K562 (cell line): ENCODE data around the gene NRM. TPM values are rescaled to one million over a fixed set of nuclear protein-coding genes. Genes with fewer than 3 reads are reported as not detected.

Source experiments
- ATAC-seq: fragments of 200-7000 bp; cut with Tn5 transposase; 3 replicates; pipeline ENCODE4 v1.9.1; 2020; ENCODE audit warnings: moderate library complexity
- BruUV-seq: library from RNA; stranded (reverse); fragments of 400-500 nt; replicated peaks from 2 replicates; lab custom pipeline; 2021; lab: Mats Ljungman, UMichigan
- CTCF ChIA-PET: fragments of 300-600 bp; formaldehyde crosslinking; extraction: SDS; loops from one replicate; lab custom pipeline; 2021; ENCODE audit warnings: low intra/inter-chr PET ratio; lab: Yijun Ruan, JAX
- POLR2A ChIA-PET: fragments of 300-600, 350-650 bp; sonication (Branson Sonifier 250); formaldehyde crosslinking; extraction: SDS; loops from one replicate; lab custom pipeline; 2021; ENCODE audit warnings: antibody characterized with exemption, inconsistent platforms; lab: Yijun Ruan, JAX
- DNase-seq, 4 experiments: peaks; one replicate each; pipeline versions ENCODE4 v3.0.0 to v3.0.0-alpha.2; 2011 to 2018; ENCODE audit warnings: low spot score in 3 of 4, mixed read lengths in 3 of 4; ENCODE audit errors: extremely low read depth in 1 of 4
- FAIRE-seq: peaks from 2 replicates; lab custom pipeline; 2011; peaks lifted over from hg19 to GRCh38; lab: Jason Lieb, UNC
- H2AFZ ChIP-seq: 2 replicates; pipeline ENCODE4 v1.6.0; 2011; ENCODE audit warnings: low read depth, low read length, control low read depth, inconsistent platforms
- H3K27ac ChIP-seq: fragments of 200-600 bp; 3 replicates; pipeline ENCODE4 v1.8.0; 2011; ENCODE audit warnings: low read depth, mild to moderate bottlenecking, control low read depth, inconsistent platforms, low read length, moderate library complexity, mixed read lengths; ENCODE audit errors: extremely low read depth
- H3K27me3 ChIP-seq, 2 experiments: fragments of 300-600 bp in 1 of 2; 2 replicates in 1 of 2; 3 replicates in 1 of 2; pipeline versions ENCODE4 v1.6.0 to v1.8.0; 2011; ENCODE audit warnings: inconsistent platforms in 2 of 2, low read length in 2 of 2, mild to moderate bottlenecking in 1 of 2, mixed read lengths in 1 of 2, moderate library complexity in 1 of 2; ENCODE audit not compliant: control insufficient read depth in 2 of 2, insufficient read depth in 2 of 2
- H3K36me3 ChIP-seq: fragments of 300-600 bp; 3 replicates; pipeline ENCODE4 v1.8.0; 2011; ENCODE audit warnings: mild to moderate bottlenecking, low read length, inconsistent platforms; ENCODE audit not compliant: control insufficient read depth, insufficient read depth
- H3K4me1 ChIP-seq, 2 experiments: fragments of 200-600 bp in 1 of 2; replicated peaks in 1 of 2; 2 replicates in 1 of 2; 3 replicates in 1 of 2; pipeline versions ENCODE4 v1.5.1 to v1.8.0; 2011; ENCODE audit warnings: inconsistent platforms in 2 of 2, low read length in 2 of 2, mild to moderate bottlenecking in 1 of 2, mixed read lengths in 1 of 2, moderate library complexity in 1 of 2; ENCODE audit not compliant: control insufficient read depth in 2 of 2, insufficient read depth in 2 of 2
- H3K4me2 ChIP-seq: 2 replicates; pipeline ENCODE4 v1.6.1; 2011; ENCODE audit warnings: low read length, control low read depth, inconsistent platforms, mixed read lengths; ENCODE audit not compliant: insufficient read depth
- H3K4me3 ChIP-seq: fragments of 200-600 bp; sonication (generic), shearing (Covaris generic); 2 replicates; pipeline ENCODE4 v1.5.1; 2016; ENCODE audit warnings: control low read depth, inconsistent platforms
- H3K79me2 ChIP-seq: fragments of 200-600 bp; 3 replicates; pipeline ENCODE4 v1.8.0; 2011; ENCODE audit warnings: low read length, inconsistent platforms; ENCODE audit not compliant: control insufficient read depth, insufficient read depth
- H3K9ac ChIP-seq, 2 experiments: 2 replicates each; pipeline versions ENCODE4 v1.6.0 to v1.6.1; 2011; ENCODE audit warnings: low read depth in 2 of 2, low read length in 2 of 2, control low read depth in 1 of 2, inconsistent platforms in 1 of 2, mild to moderate bottlenecking in 1 of 2, mixed read lengths in 1 of 2; ENCODE audit not compliant: insufficient read depth in 1 of 2
- H3K9me1 ChIP-seq: one replicate; pipeline ENCODE4 v1.6.0; 2011; ENCODE audit warnings: inconsistent platforms, mild to moderate bottlenecking, low read length, moderate library complexity; ENCODE audit not compliant: control insufficient read depth, insufficient read depth
- H3K9me3 ChIP-seq: replicated peaks from 2 replicates; pipeline ENCODE4 v1.5.1; 2011; ENCODE audit warnings: low read depth, low read length, inconsistent platforms; ENCODE audit not compliant: control insufficient read depth, insufficient read depth
- H4K20me1 ChIP-seq: replicated peaks from 2 replicates; pipeline ENCODE4 v1.6.1; 2011; ENCODE audit warnings: low read length, inconsistent platforms, mixed read lengths; ENCODE audit not compliant: control insufficient read depth, insufficient read depth
- CC2D1A ChIP-seq: fragments of 450-650 bp; IDR thresholded peaks from 2 replicates; pipeline ENCODE4 v1.6.1; 2017; ENCODE audit warnings: mild to moderate bottlenecking
- FOXK2 ChIP-seq, 2 experiments: fragments of 450-650 bp; IDR thresholded peaks in 1 of 2; conservative IDR thresholded peaks in 1 of 2; 2 replicates each; pipeline ENCODE4 v1.6.1; 2016; ENCODE audit warnings: low read depth in 2 of 2, mild to moderate bottlenecking in 1 of 2
- GABPB1 ChIP-seq: sonication (generic); formaldehyde crosslinking; IDR thresholded peaks from 2 replicates; pipeline ENCODE4 v1.8.0; 2022; ENCODE audit warnings: mild to moderate bottlenecking, missing genetic modification reagents
- KDM5B ChIP-seq: fragments of 200-600 bp; sonication (generic); IDR thresholded peaks from 2 replicates; pipeline ENCODE4 v1.6.1; 2012; ENCODE audit warnings: low read depth, mild to moderate bottlenecking, moderate library complexity, low read length, control low read depth, inconsistent platforms; ENCODE audit not compliant: insufficient replicate concordance
- MTA2 ChIP-seq: fragments of 450-650 bp; IDR thresholded peaks from 2 replicates; pipeline ENCODE4 v1.6.1; 2016; ENCODE audit warnings: low read depth
- PURB ChIP-seq: sonication (generic); formaldehyde crosslinking; IDR thresholded peaks from 2 replicates; pipeline ENCODE4 v1.9.0; 2021; ENCODE audit warnings: low read depth, mild to moderate bottlenecking, missing genetic modification reagents
- ZNF282 ChIP-seq: sonication (generic); formaldehyde crosslinking; IDR thresholded peaks from 2 replicates; pipeline ENCODE4 v1.8.1; 2023; ENCODE audit warnings: missing genetic modification reagents
- ZNF764 ChIP-seq: fragments of 250-450 bp; sonication (Bioruptor Pico); IDR thresholded peaks from 2 replicates; pipeline ENCODE4 v1.4.0; 2020; ENCODE audit warnings: low read depth, mild to moderate bottlenecking, moderate library complexity
- WGBS: fragments of 100-300 bp; shearing (Covaris generic); methylation state at CpG from one replicate; pipeline ENCODE4 v1.1.6; 2016; ENCODE audit warnings: low coverage, mixed read lengths; ENCODE audit not compliant: insufficient coverage; ENCODE audit errors: missing lambda C conversion rate; 5-methylcytosine and 5-hydroxymethylcytosine counted together
- in situ Hi-C: fragments of 300-500 bp; cut with MboI; formaldehyde crosslinking; loops from 4 replicates; pipeline ENCODE4 v1.15.0; 2018; ENCODE audit warnings: inconsistent platforms, mixed read lengths
- intact Hi-C: fragments of 100-400 bp; cut with micrococcal nuclease; formaldehyde crosslinking; loops from 2 replicates; pipeline ENCODE4 v1.14.2; 2022
- polyA plus RNA-seq, 8 experiments: library from polyadenylated mRNA; depleted of rRNA in 4 of 8; stranded (reverse) in 5 of 8; unstranded in 3 of 8; fragments of >200 nt; fragmentation: Nextera tagmentation in 2 of 8; fragmentation: Illumina TruSeq in 1 of 8; extraction: Ambion mirVana in 2 of 8; extraction: Trizol in 1 of 8; gene quantifications; 2 replicates each; pipeline versions ENCODE4 v1.2.1 to v1.2.3, GENCODE V29; 2011 to 2014; ENCODE audit warnings: inconsistent platforms in 1 of 8, missing spikeins in 1 of 8
- total RNA-seq, 7 experiments: library from RNA; depleted of rRNA in 6 of 7; stranded (reverse); fragments of >200 nt in 6 of 7; fragmentation: Illumina TruSeq in 2 of 7; extraction: Trizol in 2 of 7; gene quantifications; 2 replicates each; pipeline versions ENCODE4 v1.2.1 to v1.2.3, GENCODE V29; 2011 to 2021; ENCODE audit warnings: low replicate concordance in 1 of 7
- TF ChIP-seq, protein P1 (sequence below): fragments of 450-650 bp; IDR thresholded peaks from 2 replicates; pipeline ENCODE4 v1.7.0; 2016; ENCODE audit warnings: borderline replicate concordance
- TF ChIP-seq, protein P2 (sequence below): sonication (generic); formaldehyde crosslinking; IDR thresholded peaks from 2 replicates; pipeline ENCODE4 v1.8.0; 2023; ENCODE audit warnings: missing genetic modification reagents, mild to moderate bottlenecking, borderline replicate concordance

The NRM gene
- total and polyA plus RNA-seq, 9 of the 15 experiments (the other 6 are each of a cell fraction or from before 2014, with no cell fraction given), result 9.7 to 58.2 (median 18.1) TPM

DNA sequence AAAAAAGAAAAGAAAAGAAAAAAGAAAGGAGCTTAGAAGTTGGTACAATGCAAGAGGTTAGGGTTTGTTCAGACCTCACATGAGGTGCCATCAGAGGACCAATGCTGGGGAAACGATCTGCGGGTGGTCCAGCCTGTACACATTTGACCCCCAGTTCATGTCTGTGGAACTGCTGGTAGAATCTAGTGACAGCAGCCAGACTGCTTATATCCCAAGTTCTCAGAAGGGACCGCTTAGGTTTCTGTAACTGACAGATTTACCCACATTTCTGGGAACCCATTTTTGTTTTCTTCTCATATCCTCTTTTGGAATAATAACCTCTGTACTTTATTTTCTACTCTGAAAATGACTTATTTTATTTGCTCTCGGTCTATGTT is 9.0 kb downstream of the NRM start (continued):
- TF ChIP-seq, protein P1, sequence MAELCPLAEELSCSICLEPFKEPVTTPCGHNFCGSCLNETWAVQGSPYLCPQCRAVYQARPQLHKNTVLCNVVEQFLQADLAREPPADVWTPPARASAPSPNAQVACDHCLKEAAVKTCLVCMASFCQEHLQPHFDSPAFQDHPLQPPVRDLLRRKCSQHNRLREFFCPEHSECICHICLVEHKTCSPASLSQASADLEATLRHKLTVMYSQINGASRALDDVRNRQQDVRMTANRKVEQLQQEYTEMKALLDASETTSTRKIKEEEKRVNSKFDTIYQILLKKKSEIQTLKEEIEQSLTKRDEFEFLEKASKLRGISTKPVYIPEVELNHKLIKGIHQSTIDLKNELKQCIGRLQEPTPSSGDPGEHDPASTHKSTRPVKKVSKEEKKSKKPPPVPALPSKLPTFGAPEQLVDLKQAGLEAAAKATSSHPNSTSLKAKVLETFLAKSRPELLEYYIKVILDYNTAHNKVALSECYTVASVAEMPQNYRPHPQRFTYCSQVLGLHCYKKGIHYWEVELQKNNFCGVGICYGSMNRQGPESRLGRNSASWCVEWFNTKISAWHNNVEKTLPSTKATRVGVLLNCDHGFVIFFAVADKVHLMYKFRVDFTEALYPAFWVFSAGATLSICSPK, result 0 out of 2 replicates have a peak, but pooled peaks have one; percentile 41
- TF ChIP-seq MTA2, result 0 out of 2 replicates have a peak, but pooled peaks have one; percentile 15
- peak; percentile 87; the same call in 1 of the 2 replicates for TF ChIP-seq CC2D1A
- 0 out of 2 replicates have a peak, but pooled peaks have one; percentile 3 for TF ChIP-seq ZNF764 (CRISPR knock-in tag)
- TF ChIP-seq FOXK2 (conservative IDR thresholded peaks at IDR 0.05 in 1 of 2, IDR thresholded peaks at IDR 0.05 in 1 of 2; ENCODE audit: low read depth in 2 of 2), result peak in 1 of 2 experiments; percentile 41; a peak in 1 of 4 replicates

DNA sequence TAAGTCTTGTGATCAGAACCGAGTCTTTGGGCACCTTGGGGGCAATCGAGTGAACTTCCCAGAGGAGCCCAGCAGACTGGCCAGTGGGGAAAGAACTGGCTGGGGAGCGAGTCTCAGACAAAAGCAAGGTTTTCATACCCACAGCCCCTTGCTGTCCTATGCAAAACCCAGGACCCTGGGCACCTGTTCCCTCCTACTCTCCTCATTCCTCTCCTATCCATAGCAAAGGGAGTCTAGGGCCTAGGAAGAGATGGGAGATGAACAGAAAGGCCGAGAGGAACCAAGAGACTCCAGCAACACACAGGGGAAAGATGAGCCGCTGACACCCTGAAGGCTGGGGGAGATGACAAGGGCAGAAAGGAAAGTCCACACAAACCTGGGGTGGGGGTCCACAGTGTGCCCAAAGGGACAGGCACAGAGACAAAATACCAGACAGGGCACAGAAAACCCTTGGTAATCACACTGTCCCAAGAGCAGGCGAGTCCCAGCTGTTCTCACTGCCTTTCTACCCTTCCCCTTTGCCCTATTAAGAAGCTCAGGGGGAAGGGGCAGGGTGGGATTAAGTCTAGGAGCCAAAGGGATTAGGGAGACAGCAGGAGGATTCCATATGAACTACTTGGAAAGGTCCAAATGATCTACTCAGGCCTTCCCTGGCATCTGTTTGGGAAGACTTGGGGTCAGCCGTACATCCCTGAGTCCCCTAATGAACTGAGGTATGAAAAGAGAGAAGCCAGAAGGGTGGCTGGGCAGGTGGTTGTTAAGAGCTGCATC is 10.8 kb downstream of the NRM start:
- Histone ChIP-seq H3K9me1 (no peaks in the 10 kb centered on the region), H2AFZ (no peak overlapping the region), H4K20me1 (no peaks in the 10 kb centered on the region; the same call in 1 of the 2 replicates), H3K4me1 (peaks cover 31 to 55% of the 10 kb centered on the region in 2 experiments), H3K4me3 (no peak overlapping the region), H3K9me3 (no peaks in the 10 kb centered on the region), H3K36me3 (peaks cover 46% of the 10 kb centered on the region), H3K79me2 (peaks cover 63% of the 10 kb centered on the region), H3K9ac (peak overlapping the region; percentile 16 to 56; a peak in 2 of 4 replicates), H3K27me3 (no peaks in the 10 kb centered on the region), H3K4me2 (peak overlapping the region; percentile 35; the same call in 1 of the 2 replicates), H3K27ac (peak overlapping the region; percentile 35; the same call in 2 of the 3 replicates)
- no TSS peak for BruUV-seq
- ATAC-seq, result no peak
- in situ Hi-C loops (loop anchor here (10.0 kb wide), 2 partner anchors 45 to 405 kb away; partner anchors contain the start of gene TUBB), intact Hi-C loops (loop anchor here (1.0 to 10.0 kb wide), 5 partner anchors 42 to 407 kb away; no protein-coding TSS in a partner anchor)
- FAIRE-seq, result no peak
- CTCF ChIA-PET, result interaction anchor here (1.6 to 6.1 kb wide), 3 partner anchors 42 to 400 kb away, joined by 5 to 92 read pairs (median 6); partner anchors contain the start of gene TUBB
- peak in 1 of 4 experiments; percentile 6 for DNase-seq
- 71% methylated on average over 7 of the region's 7 CpGs for WGBS
- POLR2A ChIA-PET, result interaction anchor here (1.0 to 7.0 kb wide), 7 partner anchors 8 to 163 kb away, joined by 3 to 118 read pairs (median 12); partner anchors contain the start of genes MDC1 and TUBB
- peak; percentile 3 for TF ChIP-seq KDM5B
- TF ChIP-seq, protein P2, sequence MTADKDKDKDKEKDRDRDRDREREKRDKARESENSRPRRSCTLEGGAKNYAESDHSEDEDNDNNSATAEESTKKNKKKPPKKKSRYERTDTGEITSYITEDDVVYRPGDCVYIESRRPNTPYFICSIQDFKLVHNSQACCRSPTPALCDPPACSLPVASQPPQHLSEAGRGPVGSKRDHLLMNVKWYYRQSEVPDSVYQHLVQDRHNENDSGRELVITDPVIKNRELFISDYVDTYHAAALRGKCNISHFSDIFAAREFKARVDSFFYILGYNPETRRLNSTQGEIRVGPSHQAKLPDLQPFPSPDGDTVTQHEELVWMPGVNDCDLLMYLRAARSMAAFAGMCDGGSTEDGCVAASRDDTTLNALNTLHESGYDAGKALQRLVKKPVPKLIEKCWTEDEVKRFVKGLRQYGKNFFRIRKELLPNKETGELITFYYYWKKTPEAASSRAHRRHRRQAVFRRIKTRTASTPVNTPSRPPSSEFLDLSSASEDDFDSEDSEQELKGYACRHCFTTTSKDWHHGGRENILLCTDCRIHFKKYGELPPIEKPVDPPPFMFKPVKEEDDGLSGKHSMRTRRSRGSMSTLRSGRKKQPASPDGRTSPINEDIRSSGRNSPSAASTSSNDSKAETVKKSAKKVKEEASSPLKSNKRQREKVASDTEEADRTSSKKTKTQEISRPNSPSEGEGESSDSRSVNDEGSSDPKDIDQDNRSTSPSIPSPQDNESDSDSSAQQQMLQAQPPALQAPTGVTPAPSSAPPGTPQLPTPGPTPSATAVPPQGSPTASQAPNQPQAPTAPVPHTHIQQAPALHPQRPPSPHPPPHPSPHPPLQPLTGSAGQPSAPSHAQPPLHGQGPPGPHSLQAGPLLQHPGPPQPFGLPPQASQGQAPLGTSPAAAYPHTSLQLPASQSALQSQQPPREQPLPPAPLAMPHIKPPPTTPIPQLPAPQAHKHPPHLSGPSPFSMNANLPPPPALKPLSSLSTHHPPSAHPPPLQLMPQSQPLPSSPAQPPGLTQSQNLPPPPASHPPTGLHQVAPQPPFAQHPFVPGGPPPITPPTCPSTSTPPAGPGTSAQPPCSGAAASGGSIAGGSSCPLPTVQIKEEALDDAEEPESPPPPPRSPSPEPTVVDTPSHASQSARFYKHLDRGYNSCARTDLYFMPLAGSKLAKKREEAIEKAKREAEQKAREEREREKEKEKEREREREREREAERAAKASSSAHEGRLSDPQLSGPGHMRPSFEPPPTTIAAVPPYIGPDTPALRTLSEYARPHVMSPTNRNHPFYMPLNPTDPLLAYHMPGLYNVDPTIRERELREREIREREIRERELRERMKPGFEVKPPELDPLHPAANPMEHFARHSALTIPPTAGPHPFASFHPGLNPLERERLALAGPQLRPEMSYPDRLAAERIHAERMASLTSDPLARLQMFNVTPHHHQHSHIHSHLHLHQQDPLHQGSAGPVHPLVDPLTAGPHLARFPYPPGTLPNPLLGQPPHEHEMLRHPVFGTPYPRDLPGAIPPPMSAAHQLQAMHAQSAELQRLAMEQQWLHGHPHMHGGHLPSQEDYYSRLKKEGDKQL (CRISPR knock-in tag), result 0 out of 2 replicates have a peak, but pooled peaks have one; percentile 29
- TF ChIP-seq PURB (CRISPR knock-in tag), result no peak
- 0 out of 2 replicates have a peak, but pooled peaks have one; percentile 42 for TF ChIP-seq ZNF282 (CRISPR knock-in tag)
- TF ChIP-seq GABPB1 (CRISPR knock-in tag), result 0 out of 2 replicates have a peak, but pooled peaks have one; percentile 31
